GM12872 (cell line): Measurements from ENCODE around the gene TPO.

Experiments used
- TF ChIP-seq, protein P1 (sequence below): IDR thresholded peaks from 3 replicates; pipeline ENCODE4 v1.5.1; 2011; ENCODE audit warnings: low read depth, mild to moderate bottlenecking, low read length, moderate library complexity; ENCODE audit not compliant: insufficient read depth

The TPO gene

DNA sequence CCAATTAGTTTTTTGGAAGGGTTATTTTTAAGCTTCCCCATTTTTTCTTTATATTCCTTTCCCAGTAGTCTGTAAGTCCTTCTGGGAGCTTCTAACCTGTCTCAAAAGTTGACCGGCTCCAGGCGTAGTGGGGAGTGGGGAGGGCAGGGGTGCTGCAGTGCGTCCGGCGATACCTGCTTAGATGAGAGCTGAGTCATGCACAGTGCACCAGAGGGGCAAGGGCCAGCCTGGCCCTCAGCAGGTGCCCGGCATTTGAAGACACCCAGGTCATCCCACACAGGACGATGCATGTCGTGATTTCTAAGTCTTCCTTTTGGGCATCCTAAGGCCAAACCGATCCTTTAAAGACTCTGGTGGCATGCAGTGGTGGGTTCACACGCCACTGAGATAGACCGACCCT, 73.4 kb downstream of the TPO start:
- TF ChIP-seq, protein P1, sequence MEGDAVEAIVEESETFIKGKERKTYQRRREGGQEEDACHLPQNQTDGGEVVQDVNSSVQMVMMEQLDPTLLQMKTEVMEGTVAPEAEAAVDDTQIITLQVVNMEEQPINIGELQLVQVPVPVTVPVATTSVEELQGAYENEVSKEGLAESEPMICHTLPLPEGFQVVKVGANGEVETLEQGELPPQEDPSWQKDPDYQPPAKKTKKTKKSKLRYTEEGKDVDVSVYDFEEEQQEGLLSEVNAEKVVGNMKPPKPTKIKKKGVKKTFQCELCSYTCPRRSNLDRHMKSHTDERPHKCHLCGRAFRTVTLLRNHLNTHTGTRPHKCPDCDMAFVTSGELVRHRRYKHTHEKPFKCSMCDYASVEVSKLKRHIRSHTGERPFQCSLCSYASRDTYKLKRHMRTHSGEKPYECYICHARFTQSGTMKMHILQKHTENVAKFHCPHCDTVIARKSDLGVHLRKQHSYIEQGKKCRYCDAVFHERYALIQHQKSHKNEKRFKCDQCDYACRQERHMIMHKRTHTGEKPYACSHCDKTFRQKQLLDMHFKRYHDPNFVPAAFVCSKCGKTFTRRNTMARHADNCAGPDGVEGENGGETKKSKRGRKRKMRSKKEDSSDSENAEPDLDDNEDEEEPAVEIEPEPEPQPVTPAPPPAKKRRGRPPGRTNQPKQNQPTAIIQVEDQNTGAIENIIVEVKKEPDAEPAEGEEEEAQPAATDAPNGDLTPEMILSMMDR = no peak

DNA sequence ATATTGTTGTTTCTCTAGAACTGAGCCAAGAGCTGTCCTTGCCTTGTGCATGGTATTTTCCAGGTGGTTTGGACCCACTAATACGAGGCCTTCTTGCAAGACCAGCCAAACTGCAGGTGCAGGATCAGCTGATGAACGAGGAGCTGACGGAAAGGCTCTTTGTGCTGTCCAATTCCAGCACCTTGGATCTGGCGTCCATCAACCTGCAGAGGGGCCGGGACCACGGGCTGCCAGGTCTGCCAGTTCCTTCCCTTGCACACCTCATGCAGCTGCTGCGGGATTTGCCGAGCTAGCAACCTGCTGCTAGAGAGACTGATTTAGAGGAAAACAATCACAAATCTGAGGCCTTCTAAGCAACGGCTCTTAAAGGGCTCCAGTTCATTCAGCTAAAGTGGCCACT, 74.5 kb downstream of the TPO start:
- TF ChIP-seq, protein P1 = no peak

DNA sequence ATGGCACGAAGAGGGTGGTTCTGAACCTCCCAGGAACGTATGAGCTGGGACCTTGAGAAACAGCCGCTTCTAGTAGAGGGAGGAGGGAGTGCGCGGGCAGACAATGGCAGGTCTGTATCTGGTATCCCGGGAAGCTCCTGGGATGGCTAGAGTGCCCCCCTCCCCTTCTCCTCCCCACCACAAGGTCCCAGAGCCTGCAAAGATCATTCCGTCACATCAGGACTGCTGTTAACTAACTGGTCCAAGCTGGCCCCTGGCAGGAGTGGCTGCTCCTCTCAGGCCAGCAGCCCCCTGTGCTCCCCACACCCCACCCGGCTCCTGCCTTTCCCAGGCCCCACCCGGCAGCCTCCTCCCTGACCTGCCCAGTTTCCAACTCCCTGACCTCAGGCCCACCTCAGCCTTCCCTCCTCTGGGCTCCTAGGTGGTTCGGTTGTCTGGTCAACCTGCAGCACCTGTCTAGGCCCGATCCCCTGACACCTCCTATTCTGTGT, 75.0 kb downstream of the TPO start:
- TF ChIP-seq, protein P1 = no peak

DNA sequence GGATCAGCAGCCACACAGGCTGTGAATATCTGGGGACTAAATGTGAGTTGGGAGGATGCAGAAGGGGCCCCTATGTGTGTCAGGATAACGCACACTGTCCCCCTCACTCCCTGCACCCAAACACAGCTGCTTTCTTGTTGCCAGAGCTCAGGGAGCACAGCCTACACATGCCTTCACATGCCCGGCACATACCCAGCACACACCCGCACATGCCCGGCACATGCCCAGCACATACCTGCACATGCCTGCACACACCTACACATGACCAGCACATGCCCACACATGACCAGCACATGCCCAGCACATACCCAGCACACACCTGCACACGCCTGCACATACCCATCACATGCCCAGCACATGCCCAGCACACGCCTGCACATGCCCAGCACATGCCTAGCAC, 75.6 kb downstream of the TPO start:
- TF ChIP-seq, protein P1 = no peak

DNA sequence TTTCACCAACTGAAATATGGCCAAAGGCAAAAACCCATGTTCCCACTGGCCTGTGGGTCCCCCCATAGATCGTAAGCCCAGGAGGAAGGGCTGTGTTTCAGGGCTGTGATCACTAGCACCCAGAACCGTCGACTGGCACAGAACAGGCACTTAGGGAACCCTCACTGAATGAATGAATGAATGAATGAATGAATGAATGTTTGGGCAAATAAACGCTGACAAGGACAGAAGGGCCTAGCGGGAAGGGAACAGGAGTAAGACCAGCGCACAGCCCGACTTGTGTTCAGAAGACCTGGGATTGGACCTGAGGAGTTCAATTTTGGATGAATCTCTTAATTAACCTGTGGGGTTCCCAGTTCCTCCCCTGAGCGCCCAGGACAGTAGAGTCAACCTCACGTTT, 76.2 kb downstream of the TPO start:
- TF ChIP-seq, protein P1 = no peak

DNA sequence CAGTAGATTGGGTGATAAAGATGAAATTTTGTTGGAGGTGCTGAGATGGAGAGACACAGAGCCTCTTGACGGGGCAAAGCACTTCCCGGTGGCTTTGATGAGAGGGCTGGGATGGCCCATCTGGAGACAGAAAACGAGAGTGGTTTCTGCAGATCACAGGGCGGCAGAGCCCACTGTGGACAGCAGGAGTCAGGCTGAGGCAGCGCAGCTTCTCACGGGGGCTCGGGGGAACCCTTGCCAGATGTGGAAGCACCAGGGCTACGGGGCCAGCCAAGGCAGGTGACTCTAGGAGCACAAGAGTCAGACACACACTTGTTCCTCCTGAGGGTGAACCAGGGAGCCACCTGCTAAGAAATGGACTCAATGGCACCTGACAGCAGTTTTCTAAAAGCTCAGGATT, 78.5 kb downstream of the TPO start:
- TF ChIP-seq, protein P1 = no peak

DNA sequence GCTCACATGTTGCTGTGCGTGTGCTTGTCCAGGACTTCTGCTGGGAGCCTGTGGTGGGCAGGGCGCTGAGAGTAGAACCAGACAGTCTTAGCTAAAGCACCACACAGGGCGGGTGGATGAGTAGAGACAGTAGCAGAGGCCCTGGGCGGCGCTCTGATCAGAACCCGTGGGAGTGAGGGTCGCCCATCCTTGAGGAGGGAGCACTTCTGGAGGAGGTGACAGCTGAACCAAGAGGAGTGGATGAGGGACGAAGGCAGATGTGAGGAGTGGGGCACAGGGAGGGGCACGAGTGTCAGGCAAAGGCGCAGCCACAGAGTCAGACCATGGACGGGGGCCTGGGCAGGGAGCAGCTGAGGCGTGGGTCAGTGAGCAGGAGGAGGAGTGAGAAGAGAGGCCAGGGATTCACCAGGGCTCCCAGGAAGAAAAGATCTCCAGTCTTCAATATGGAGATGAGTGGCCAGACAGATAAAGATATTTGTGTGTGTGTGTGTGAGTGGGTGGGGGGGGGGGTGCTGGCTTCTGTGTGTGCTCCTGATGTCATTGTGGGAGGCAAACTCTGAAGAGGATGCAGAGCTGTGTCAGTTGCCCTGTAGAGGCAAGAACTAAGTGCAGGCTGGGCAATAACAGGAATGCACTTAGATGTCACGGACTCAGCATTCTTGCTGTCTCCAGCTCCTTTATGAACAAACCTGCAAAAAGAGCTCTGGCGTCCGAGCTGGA, 79.6 kb downstream of the TPO start:
- TF ChIP-seq, protein P1 = no peak
